T47D (cell line): ENCODE measurements around the gene AMBP.

Experiments used
- DNase-seq, 2 experiments: peaks; one replicate each; pipeline versions ENCODE4 v3.0.0 to v3.0.0-alpha.2; 2011 to 2012; ENCODE audit warnings: low read depth in 1 of 2, low spot score in 1 of 2
- JUND ChIP-seq: IDR thresholded peaks from 2 replicates; pipeline ENCODE4 v1.6.1; 2012; ENCODE audit warnings: low read depth
- in situ Hi-C: cut with HindIII; loops from 2 replicates; pipeline ENCODE4 v1.10.0; 2016; ENCODE audit warnings: low sequenced_read_pairs, low pct_unique_long_range_greater_than_20kb

AMBP gene

DNA sequence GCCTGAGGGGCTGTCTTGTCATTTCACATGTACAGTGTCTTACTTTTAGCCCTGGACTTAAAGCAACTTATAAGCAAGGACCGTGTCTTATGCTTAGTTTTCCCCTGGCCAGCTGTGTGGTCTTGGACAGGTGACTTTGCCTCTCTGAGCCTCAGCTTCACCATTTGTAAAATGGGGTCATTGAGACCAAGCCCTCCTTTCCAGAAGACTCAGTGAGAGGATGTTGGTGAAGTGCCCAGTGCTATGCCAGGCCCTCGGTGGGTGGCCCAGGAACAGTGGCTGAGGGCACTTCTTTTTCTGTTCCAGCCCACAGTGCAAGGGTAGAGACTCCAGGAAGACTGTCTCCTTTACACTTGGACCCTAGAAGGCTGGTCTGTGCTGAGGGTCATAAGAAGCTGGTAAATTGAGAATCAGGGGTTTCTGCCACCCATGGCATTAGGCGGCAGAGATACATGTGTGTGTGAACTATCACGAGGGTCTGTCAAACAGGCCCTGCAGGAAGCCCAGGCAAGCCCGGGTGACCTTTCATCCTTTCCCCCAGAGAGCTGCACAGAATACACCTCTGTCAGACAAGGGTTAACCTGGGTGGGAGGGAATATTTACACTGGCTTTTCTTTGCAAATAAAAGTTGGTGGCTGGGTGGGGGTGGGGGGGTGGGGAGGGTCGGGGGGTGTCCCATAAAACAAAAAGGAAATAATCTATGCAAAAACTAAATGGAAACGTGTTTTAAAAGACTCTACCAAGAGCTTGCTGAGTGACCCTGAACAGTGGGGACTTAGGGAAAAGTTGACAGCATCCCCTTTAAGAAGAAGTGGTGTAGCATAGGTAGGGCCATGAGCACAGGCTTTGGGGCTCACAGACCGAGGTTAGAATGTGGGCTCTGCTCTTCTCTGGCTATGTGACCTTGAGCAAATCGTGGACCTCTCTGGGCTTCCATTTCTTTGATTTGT is 41.4 kb upstream of the AMBP start:
- in situ Hi-C loops = no loop called here
- DNase-seq = no peak
- no peak for TF ChIP-seq JUND

DNA sequence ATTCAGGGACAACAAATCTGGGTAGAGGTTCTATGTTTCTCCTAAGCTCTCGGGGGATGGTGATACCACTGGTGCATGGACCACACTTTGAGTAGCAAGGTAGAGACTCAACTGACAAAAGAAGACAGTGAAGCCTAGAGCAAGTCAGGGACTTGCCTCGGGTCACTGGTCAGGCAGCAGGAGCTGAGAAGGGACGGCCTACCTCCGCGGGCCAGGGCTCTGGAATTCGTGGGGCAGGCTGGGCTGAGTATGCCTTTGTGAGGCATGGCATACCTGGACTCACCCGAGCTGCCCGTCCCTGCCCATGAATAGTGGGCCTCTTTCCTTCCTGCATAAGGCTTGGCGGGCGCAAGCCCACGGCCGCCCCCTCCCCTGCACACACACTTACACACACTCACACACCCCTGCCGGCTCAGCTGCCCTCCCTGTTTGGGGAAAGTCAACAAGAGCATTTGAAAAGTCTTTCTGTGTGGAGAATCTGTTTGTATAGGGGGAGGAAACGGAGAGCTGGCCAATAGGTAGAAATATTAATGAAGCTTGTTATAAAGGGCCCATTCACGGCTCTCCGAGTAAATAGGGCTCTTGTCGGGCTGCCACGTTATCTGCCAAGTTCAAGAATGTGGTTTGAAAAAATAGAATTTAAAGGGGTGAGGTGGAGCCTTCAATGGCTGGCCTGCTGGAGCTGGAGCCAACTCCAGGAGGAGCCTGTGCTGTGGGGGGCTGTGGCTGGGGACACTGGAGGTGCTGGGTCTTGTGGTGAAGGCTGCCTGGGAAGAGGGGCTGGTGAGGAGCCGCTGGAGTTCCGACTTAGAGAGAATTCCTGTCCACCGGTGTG is 40.1 kb upstream of the AMBP start:
- DNase-seq = peak; percentile 32 to 52
- in situ Hi-C loops = no loop called here
- no peak for TF ChIP-seq JUND

DNA sequence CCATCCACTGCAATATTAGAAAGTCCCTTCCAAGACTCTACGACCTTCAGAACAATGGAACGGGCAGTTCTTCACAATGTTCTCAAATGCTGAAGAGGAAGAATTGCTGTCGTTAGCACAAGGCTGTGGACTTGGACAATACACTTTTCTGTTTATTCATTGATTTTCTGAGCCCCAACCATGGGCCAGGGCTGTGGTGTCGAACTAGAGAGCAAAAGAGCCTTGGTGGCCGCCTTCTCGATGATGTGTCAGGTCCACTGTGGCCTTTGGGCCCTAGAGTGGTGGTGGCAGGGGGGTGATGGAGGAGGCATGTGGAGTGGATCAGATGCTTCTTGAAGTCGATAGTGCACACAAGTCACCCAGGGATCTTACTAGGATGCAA is 39.5 kb upstream of the AMBP start:
- no peak for TF ChIP-seq JUND
- no peak for DNase-seq
- in situ Hi-C loops = no loop called here

DNA sequence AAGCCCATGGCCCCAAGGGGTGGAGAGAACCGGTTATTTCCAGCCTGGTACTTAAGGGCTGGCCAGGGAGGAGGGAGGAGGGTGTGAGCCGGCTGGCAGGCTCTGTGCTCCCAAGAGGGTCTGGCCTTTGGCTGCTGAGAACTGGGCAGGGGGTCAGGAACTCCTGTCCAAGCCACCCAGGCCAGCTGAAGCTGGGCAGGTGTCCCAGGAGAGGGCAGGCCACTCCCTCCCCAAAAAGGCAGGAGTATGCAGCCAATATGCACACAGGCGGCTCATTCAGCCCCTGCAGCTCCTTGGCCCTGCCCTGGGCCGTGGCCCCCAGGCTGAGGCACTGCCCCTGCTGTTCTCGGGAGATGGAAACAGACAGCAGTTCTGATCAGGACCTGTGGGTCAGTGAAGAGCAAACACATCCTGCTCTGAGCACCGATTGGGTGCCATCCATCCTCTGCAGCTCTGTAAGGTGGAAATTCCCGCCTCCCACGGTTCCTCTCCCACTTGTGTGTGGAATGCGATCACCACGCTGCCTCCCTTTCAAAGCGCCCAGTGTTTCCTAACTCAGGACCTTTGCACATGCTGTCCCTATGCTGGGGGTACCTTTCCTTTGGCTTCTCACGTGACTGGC is 38.1 kb upstream of the AMBP start:
- in situ Hi-C loops = no loop called here
- no peak for DNase-seq
- TF ChIP-seq JUND = no peak

DNA sequence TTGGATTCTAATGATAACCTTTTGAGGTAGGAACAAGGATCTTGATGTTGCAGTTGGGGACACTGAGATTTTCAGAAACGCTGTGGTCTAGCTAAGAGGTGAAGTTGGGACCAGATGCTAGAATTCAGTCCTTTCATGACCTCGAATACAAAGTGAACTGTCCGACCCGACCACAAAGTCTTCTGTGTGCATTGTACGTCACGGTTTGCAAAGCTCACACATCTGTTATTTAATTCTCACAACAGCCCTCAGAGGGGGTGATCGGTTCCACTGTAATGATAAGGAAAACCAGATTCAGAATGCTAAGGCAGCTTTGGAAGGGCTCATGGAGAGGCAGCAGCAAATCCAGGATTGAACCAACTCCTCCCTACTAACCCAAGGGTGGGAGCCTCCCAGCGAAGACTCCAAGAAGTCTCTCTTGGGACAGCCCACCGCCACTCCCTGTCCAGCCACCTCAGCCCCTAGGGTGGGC is 37.6 kb upstream of the AMBP start:
- TF ChIP-seq JUND = no peak
- in situ Hi-C loops = no loop called here
- no peak for DNase-seq

DNA sequence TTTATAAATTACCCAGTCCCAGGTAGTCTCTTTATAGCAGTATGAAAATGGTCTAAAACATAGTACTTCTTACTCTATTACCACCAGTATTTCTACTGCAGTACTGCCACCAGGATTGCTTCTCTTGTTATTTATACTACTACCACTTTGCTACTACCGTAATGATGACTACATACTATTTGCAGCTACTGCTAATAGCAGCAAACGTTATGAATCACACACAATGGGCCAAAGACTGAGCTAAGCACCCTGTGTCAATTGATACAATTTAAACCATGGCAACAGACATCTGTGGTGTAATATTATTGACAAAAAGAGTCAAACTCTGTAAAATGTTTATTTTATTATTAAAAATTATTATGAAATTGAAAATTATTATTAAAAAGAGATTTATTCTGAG is 36.3 kb upstream of the AMBP start:
- no peak for TF ChIP-seq JUND
- in situ Hi-C loops = no loop called here
- no peak for DNase-seq

DNA sequence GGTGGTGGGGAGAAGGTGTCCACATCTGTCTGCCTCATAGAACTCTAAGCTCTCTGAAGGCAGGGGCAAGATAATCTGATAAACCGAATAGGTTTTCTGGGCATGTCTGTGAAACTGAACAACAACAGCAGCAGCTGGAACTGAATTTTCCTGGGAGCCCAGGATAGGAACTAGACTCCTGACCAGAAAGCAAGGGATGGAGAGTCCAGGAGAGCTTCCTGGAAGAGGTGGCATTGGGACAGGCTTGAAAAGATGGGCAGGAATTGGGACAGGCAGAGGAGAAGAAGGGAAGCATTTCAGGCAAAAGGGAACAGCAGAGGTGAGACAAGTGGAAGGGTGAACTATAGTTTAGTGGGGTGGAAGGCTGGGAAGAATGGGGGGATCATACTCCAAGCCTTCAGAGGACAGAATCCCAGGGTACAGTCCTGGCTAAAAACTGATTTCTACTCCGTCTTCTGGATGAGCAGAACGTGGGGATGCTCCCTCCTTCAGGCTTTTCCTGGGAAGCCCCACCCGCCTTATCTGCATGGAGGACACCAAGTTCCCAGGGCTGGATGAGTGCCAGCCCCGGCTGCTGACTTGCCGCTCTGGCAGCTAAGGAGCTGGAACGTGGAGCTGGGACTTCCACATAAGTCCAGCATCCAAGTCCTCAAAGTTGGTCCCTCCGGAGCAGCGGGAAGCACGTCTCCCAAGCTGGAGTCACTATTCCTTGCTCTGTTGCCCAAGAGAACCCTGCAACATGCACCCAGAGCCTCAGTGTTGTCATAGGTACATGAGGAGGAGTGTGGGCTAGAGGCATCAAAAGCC is 34.9 kb upstream of the AMBP start:
- DNase-seq = no peak
- in situ Hi-C loops = no loop called here
- no peak for TF ChIP-seq JUND

DNA sequence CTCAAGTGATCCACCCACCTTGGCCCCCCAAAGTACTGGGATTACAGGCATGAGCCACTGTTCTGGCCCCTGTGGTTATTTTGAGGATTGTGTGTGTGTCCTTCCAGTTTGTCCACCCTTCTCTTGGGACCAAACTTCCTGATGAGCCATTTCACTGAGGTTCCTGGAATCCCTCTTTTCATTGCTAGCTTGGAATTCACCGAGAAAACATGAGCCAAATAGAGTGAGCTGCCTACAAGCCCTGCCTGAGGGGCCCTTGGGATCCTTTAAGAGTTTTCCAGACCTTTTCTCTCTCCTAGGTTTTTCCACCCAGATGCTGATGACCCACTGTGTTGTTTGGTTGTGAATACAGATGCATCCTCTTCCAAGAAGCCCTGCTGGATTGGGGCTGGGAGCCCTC is 34.2 kb upstream of the AMBP start:
- TF ChIP-seq JUND = no peak
- DNase-seq = no peak
- in situ Hi-C loops = no loop called here

DNA sequence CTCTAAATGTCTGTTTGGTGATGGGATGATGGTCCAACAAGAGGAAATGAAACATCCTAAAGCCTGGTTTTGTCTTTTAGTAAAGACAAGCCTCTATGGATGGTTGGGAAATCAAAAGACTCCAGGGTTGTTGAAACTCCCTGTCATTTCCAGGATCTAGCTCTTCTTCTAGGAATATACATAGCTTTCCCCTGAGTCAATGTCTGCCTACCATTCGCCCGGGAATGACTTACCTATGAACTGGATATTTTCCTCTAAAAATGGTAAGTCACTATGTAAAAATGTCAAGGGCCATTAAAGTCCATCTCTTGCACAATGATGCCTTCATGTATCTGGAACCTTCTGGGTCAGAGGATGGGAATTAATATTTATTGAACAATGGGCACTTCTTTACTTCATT is 32.1 kb upstream of the AMBP start:
- no peak for DNase-seq
- TF ChIP-seq JUND = no peak
- in situ Hi-C loops = no loop called here

DNA sequence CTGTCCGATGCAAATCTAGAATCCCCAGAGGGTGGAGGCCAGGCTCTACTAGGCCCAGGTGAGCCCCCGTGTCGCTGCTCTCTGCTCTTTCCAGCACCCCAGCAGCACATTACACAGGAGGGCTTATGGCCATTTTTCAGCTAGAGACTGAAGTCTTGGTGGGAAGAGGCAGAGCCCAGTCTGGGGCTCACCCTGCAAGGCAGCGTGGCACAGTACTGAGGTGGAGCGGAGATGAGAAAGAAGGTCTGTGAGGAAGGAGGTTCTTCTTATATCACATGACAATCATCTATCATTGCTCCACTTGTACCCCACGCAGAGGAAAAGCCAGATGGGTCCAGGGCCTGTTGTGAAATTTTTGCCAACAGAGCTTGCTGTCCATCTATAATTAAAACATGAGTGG is 31.0 kb upstream of the AMBP start:
- in situ Hi-C loops = no loop called here

DNA sequence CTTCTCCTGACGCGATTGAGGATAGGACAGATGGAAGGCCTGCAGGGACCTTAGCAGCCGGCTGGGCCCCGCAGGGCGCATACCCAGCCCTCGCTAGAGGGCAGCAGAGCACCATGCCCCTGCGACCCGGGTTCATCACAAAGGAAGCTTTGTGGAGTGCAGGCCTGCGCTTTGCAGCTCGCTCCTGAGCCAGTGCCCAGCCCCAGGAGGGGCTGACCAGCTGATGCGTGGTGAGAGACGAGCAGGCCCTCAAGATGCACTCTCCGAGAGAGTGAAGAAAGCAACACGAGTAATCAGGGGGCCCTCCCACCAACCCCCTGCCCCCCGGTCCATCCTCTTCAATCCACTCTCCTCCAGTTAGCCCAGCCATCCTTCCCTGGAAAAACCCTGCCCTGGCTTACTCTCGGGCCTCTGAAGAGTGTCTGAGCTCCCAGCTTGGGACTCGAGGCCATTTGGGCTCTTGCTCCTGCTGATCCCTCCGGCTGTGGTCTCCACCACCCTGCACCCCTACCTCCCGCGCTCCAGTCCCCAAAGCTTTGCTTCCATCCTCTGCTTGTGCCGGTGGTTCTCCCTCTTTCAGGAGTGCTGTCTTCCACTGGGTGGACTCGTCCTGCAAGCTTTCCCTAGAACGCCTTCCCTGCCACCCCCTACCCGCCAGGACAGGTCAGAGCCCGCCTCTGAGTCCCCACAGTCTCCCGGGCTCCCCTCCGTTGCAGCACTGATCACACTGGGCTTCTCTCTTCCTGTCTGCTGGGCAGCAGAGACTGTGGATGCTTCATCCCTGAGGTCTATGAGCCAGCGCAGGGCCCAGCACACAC is 30.1 kb upstream of the AMBP start:
- in situ Hi-C loops = no loop called here

More for the DNA sequence above, 31.0 kb upstream of the AMBP start:
- TF ChIP-seq JUND = no peak
- DNase-seq = no peak

More for the DNA sequence above, 30.1 kb upstream of the AMBP start:
- TF ChIP-seq JUND = no peak
- peak; percentile 87 to 88 for DNase-seq
